ENCODE data around the gene DEPDC7. TPM values are rescaled to one million over a fixed set of nuclear protein-coding genes. Genes with fewer than 3 reads are reported as not detected.
A peak's percentile ranks its signal among the peaks of the same experiment; 100 is the strongest.

The DEPDC7 gene
- total and polyA plus RNA-seq, 2 experiments from 2014 or later: 8.6 to 10.9 TPM

DNA sequence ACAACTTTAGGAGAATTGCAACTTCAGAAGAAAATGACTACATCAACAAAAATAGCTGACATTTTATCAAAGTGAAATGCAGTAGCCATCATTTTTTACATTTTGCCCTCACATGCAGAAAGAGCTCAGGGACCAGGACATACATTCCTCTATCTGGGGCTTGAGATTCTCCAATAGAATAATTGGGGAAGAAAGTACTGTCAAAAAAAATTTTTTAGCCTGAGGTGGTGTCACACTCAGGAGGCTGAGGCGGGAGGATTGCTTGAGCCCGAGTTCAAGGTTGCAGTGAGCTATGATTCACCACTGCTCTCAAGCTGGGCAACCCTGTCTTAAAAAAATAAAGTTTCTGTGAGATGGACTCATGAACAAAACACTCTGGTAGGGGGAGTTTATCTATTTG lies 32.2 kb upstream of the DEPDC7 start:
- no peak for ATAC-seq
- Mint-ChIP-seq H3K36me3 (ENCODE audit: low read depth) (peaks cover 6% of the 10 kb centered on the region; the same call in 2 of the 3 replicates), H3K4me1 (no peaks in the 10 kb centered on the region; the same call in 2 of the 3 replicates), H3K4me3 (no peak overlapping the region), H3K9me3 (no peaks in the 10 kb centered on the region; the same call in 2 of the 3 replicates), H3K27ac (no peak overlapping the region), H3K27me3 (ENCODE audit: insufficient read depth, low read depth, poor library complexity) (peaks cover 18% of the 10 kb centered on the region)
- H3K79me2 ChIP-seq (replicated peaks; ENCODE audit: insufficient read depth): no peaks in the 10 kb centered on the region
- H3K27ac ChIP-seq (ENCODE audit: low read depth): peak overlapping the region; percentile 21; the same call in 1 of the 2 replicates
- no peak overlapping the region for H3K4me2 ChIP-seq
- 0 out of 2 replicates have a peak, but pooled peaks cover 8% of the 10 kb centered on the region for H3F3A ChIP-seq (replicated peaks; ENCODE audit: low read depth)
- no peak for DNase-seq (ENCODE audit: low spot score)
- H2AFZ ChIP-seq: no peak overlapping the region
- H3K36me3 ChIP-seq (ENCODE audit: insufficient read depth): 0 out of 2 replicates have a peak, but pooled peaks cover 6% of the 10 kb centered on the region
- no peak overlapping the region for H3K4me3 ChIP-seq
- no peaks in the 10 kb centered on the region for H3K9me2 ChIP-seq (ENCODE audit: insufficient read depth)
- H3K4me1 ChIP-seq (ENCODE audit: insufficient read depth): no peaks in the 10 kb centered on the region
- no peaks in the 10 kb centered on the region for H4K20me1 ChIP-seq (replicated peaks; ENCODE audit: insufficient read depth)
- H3K27me3 ChIP-seq (ENCODE audit: insufficient read depth): no peaks in the 10 kb centered on the region
- TF ChIP-seq STAT1 (IDR thresholded peaks at IDR 0.05; ENCODE audit: unreplicated experiment) (no peak), CREB1 (CRISPR knock-in tag; IDR thresholded peaks at IDR 0.05; ENCODE audit: low read depth) (no peak), EZH2 (IDR thresholded peaks at IDR 0.05; ENCODE audit: low read depth, unreplicated experiment) (no peak)
- TF ChIP-seq, protein P1, sequence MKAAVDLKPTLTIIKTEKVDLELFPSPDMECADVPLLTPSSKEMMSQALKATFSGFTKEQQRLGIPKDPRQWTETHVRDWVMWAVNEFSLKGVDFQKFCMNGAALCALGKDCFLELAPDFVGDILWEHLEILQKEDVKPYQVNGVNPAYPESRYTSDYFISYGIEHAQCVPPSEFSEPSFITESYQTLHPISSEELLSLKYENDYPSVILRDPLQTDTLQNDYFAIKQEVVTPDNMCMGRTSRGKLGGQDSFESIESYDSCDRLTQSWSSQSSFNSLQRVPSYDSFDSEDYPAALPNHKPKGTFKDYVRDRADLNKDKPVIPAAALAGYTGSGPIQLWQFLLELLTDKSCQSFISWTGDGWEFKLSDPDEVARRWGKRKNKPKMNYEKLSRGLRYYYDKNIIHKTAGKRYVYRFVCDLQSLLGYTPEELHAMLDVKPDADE (IDR thresholded peaks at IDR 0.05): no peak

DNA sequence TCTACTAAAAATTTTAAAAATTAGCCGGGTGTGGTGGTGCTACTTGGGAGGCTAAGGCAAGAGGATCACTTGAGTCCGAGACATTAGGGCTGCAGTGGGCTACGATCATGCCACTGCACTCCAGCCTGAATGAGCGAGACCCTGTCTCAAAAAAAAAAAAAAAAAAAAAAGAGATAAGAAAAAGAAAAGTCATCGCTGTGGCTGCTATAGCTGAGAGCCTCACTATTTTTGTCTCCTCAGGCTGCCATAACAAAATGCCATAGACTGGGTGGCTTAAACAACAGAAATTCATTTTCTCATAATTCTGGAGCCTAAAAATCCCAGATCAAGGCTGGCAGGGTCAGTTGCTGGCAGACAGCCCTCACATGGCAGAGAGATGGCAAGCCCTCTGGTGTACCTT lies 30.1 kb upstream of the DEPDC7 start:
- H3K9me2 ChIP-seq (ENCODE audit: insufficient read depth): no peaks in the 10 kb centered on the region
- no peaks in the 10 kb centered on the region for H3K79me2 ChIP-seq (replicated peaks; ENCODE audit: insufficient read depth)
- H3K9me3 Mint-ChIP-seq: no peaks in the 10 kb centered on the region; the same call in 2 of the 3 replicates
- no peak overlapping the region for H3K4me2 ChIP-seq
- H4K20me1 ChIP-seq (replicated peaks; ENCODE audit: insufficient read depth): no peaks in the 10 kb centered on the region
- no peak overlapping the region for H3K4me3 ChIP-seq
- H3K36me3 Mint-ChIP-seq (ENCODE audit: low read depth): no peaks in the 10 kb centered on the region
- 0 out of 2 replicates have a peak, but pooled peaks cover 8% of the 10 kb centered on the region for H3F3A ChIP-seq (replicated peaks; ENCODE audit: low read depth)
- H3K4me3 Mint-ChIP-seq: no peak overlapping the region
- H2AFZ ChIP-seq: no peak overlapping the region
- ATAC-seq (no peak), DNase-seq (ENCODE audit: low spot score) (no peak)
- no peak overlapping the region for H3K27ac ChIP-seq (ENCODE audit: low read depth)
- peaks cover 18% of the 10 kb centered on the region for H3K27me3 Mint-ChIP-seq (ENCODE audit: insufficient read depth, low read depth, poor library complexity)
- H3K27ac Mint-ChIP-seq: no peak overlapping the region
- H3K36me3 ChIP-seq (ENCODE audit: insufficient read depth): no peaks in the 10 kb centered on the region
- no peaks in the 10 kb centered on the region; the same call in 2 of the 3 replicates for H3K4me1 Mint-ChIP-seq
- no peaks in the 10 kb centered on the region for H3K27me3 ChIP-seq (ENCODE audit: insufficient read depth)
- H3K4me1 ChIP-seq (ENCODE audit: insufficient read depth): no peaks in the 10 kb centered on the region
- TF ChIP-seq JUNB (IDR thresholded peaks at IDR 0.05; ENCODE audit: unreplicated experiment): no peak
- TF ChIP-seq EZH2phosphoT487 (IDR thresholded peaks at IDR 0.05; ENCODE audit: unreplicated experiment): no peak
- TF ChIP-seq, protein P2, sequence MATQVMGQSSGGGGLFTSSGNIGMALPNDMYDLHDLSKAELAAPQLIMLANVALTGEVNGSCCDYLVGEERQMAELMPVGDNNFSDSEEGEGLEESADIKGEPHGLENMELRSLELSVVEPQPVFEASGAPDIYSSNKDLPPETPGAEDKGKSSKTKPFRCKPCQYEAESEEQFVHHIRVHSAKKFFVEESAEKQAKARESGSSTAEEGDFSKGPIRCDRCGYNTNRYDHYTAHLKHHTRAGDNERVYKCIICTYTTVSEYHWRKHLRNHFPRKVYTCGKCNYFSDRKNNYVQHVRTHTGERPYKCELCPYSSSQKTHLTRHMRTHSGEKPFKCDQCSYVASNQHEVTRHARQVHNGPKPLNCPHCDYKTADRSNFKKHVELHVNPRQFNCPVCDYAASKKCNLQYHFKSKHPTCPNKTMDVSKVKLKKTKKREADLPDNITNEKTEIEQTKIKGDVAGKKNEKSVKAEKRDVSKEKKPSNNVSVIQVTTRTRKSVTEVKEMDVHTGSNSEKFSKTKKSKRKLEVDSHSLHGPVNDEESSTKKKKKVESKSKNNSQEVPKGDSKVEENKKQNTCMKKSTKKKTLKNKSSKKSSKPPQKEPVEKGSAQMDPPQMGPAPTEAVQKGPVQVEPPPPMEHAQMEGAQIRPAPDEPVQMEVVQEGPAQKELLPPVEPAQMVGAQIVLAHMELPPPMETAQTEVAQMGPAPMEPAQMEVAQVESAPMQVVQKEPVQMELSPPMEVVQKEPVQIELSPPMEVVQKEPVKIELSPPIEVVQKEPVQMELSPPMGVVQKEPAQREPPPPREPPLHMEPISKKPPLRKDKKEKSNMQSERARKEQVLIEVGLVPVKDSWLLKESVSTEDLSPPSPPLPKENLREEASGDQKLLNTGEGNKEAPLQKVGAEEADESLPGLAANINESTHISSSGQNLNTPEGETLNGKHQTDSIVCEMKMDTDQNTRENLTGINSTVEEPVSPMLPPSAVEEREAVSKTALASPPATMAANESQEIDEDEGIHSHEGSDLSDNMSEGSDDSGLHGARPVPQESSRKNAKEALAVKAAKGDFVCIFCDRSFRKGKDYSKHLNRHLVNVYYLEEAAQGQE (IDR thresholded peaks at IDR 0.05; ENCODE audit: unreplicated experiment): no peak
